GM18502 (cell line): ENCODE data around the gene IRF2.

Experiments used
- ATAC-seq: cut with Tn5 transposase; IDR thresholded peaks from one replicate; pipeline ENCODE4 v1.9.1; 2021; ENCODE audit warnings: mild to moderate bottlenecking; ENCODE audit not compliant: unreplicated experiment, poor library complexity

IRF2 gene

GRCh38 chr4:184451726-184452125 is 22.6 kb downstream of the IRF2 start:
- no peak for ATAC-seq

DNA sequence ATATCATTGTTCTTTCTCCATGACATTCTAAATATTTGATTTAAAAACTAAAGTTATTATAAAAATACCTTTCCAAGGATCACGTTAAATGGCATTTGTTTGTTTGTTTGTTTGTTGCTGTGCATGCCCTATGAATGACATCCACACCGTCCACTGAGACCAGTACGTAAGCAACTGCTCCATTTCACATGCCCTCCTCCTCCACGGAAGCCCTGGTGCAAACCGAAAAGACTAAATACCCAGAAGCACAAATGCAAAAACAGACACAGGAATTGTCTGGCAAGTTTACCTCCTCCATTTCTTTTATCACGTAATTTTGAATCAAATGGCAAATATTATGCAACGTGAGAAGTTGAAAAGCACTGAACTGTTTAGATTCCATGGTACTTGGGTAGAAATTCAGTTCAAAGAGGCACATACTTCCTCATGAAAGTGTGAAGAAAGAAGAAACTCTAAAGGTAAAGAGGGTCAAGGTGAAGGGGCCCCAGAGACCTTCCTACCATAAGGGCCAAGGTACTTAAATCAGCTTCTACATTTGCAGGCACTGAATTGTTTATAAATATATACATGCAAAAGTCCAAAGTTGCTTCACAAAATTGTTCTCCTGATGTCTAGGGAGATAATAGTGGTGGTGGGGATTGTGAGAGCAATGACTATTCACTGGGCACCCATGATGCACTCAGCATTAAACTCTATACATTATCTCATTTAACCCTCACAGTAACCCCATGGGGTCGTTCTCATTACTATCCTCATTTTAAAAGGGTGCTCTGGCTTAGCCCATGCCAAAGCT is 23.4 kb downstream of the IRF2 start:
- ATAC-seq: no peak

GRCh38 chr4:184450045-184450444 is 24.3 kb downstream of the IRF2 start:
- no peak for ATAC-seq

DNA sequence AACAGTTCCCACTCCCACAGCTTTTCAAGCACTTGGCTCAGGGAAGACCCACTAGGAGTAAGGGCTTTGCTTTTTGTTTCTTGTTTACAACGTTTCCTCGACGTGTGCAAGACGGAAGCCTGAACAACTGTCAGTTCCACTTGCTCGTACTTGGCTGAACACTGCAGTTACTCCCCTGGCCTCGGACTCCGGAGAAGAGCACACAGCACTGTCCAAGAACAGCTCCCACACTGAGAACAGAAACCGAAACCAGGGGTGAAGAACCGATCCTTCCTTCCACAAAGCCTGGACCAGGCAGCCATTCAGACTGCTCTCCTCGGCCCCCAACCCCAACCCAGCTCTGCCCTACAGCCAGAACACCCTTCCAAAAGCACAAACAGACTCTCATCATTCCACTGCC is 25.5 kb downstream of the IRF2 start:
- ATAC-seq: peak; percentile 40

GRCh38 chr4:184448141-184448540 is 26.2 kb downstream of the IRF2 start:
- ATAC-seq: no peak

- ATAC-seq: no peak
Measured at GRCh38 chr4:184447664-184448063, 26.7 kb downstream of the IRF2 start.

GRCh38 chr4:184446132-184446658 is 28.2 kb downstream of the IRF2 start:
- no peak for ATAC-seq

DNA sequence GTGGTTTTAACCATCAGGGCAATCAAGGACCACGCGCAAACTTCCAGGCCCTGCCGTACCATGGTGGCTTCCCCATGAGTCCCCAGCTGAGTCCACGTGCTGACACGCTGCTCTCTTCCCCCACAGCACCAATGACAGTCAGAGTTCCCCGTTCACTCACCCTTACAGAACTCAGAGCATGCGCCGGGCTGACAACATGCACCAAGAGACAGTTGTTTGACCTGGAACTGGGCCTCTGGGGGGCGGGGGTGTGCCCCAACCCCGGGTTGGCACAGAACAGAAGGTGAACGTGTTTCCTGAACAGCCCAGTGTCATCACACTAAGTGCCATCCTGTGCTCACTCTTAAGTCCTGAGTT is 29.4 kb downstream of the IRF2 start:
- ATAC-seq: peak; percentile 69

DNA sequence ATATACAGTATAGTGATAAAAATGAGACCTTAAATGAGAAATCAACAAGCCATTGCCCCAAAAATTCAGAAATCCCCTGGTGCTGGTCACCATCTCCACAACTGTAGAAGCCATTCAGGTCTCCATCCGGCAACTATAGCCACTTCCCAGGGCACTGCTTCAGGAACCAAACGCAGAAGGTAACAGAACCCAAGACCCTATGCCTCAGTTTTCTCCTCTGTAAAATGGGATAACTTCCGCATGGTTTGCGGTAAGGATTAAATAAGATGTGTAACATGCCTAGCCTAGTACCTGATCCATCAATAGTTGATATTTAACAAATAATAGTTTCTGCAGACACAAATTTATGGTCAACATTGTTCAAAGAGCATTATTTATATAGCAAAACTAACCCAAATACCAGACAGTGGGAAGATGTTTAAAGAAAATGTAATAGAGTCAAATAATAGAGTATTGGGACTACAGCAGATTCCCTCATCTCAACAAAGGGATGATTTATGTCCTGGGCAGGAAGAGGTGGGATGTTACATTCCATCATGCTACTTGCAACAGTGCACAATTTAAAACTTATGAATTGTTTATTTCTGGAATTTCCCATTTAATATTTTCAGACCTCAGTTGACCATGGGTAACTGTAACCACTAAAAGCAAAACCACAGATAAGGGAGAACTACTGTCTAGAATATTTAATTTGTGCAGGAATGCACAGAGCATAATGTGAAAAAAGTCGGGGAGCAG is 30.0 kb downstream of the IRF2 start:
- ATAC-seq: peak; percentile 13

DNA sequence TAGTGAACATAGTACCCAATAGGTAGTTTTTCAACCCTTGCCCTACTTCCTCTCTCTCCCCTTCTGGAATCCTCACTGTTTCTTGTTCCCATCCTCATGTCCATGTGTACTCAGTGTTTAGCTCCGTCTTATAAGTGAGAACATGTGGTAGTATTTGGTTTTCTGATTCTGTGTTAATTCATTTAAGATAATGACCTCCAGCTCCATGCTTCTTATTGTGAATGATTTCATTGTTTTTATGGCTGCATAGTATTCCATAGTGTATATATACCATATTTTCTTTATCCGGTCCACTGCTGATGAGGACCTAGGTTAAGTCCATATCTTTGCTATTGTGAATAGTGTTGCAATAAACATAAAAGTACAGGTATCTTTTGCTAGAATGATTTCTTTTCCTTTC is 31.0 kb downstream of the IRF2 start:
- no peak for ATAC-seq

GRCh38 chr4:184442314-184442635 is 32.1 kb downstream of the IRF2 start:
- no peak for ATAC-seq

DNA sequence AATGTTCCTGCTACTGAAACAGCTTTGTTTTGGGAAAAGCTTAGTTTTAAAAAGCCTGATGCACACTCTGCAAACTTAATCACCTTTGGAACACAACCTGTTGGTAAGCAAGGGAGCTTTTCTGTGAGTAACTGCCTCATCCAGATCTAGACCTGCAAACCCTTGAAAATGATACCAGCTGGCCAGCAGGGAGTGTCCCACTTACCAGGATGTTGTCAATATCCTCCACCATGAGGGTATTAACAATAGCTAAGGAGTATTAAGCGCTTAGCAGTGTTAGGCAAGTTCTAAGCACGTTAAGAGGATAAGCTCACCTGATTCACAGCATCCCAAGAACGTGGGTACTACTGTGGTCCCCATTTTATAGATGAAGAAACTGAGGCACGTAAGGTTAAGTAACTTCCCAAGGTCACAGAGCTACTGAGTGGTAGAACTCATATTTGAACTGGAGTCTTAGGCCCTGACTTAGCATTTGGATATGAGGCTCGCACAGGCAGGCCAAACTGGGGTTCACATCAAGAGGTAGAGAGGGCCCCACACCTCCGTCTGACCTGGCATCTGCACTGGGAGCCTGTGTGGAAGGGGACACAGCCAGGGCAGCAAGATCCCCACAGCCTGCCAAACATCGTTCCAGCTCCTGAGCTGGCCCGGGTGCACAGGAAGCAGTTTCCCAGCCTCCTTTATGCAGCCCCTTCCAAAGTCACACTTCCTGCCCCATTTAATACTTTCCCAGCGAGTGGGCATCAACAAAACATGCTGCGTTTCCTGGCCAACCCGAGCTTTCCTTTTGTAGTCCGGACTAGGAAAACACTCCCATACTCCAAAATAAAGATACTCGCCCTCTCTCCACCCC is 32.7 kb downstream of the IRF2 start:
- no peak for ATAC-seq

- no peak for ATAC-seq
Measured at GRCh38 chr4:184440595-184441358, 33.6 kb downstream of the IRF2 start.

DNA sequence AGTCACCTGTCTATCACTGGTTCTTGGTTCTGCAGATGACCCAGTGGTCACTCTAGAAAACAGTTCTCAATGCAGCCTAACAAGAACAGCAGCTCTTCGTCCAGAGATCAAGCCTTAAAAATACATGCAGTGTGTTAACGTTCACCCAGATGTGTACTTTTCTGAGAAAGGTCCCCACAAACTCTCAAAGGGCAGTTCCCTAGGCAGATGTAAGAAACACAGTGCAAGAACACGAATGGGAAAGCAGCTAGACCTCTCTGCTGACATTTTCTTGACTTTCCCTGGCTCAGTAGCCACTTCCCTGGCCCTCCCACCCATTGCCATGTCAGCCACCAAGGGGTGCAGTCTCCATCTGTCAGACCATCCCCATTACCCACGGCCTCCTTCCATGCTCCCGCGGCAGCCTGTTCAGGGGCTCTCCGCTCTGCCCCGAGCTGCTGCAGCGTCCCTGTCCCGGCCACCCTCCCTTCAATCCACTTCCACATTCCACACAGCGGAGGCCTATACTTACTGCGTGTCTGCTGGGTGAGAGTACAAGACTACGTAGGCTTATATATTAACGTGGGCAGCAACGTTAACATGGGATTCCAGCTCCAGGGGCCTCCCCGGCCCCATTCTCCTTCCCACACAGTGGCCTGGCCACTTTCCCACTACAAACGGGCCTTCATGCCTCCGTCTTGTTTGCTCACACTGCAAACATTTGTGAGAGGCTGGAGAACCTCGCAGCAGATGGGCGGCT is 34.3 kb downstream of the IRF2 start:
- ATAC-seq: no peak

- ATAC-seq: no peak
Measured at GRCh38 chr4:184439386-184439785, 35.0 kb downstream of the IRF2 start.

GRCh38 chr4:184438375-184438774 is 36.0 kb downstream of the IRF2 start:
- ATAC-seq: no peak

- no peak for ATAC-seq
Measured at GRCh38 chr4:184437565-184438265, 36.6 kb downstream of the IRF2 start.

DNA sequence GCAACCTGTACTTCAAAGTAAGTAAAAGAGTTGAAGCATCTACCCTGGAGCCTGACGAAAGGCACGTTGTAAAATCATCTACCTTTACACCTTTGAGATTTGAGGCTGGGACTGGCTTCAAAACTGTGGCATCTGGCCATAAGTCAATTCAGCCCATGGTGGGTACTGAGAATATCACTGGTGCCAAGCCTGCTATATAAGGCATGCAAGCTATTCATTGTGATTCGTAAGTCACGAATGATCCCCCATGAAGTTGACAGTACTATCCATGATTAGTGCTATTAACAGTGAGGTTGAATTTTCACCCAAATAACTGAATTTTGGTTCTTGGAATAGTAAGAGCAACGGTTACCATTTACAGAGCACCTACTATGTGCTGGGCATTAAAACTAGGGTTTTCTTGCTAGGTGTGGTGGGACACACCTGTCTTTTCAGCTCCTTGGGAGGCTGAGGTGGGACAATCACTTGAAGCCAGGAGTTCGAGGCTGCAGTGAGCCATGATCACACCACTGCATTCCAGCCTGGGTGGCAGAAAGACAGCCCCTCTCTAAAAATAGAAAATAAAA is 39.8 kb downstream of the IRF2 start:
- no peak for ATAC-seq

DNA sequence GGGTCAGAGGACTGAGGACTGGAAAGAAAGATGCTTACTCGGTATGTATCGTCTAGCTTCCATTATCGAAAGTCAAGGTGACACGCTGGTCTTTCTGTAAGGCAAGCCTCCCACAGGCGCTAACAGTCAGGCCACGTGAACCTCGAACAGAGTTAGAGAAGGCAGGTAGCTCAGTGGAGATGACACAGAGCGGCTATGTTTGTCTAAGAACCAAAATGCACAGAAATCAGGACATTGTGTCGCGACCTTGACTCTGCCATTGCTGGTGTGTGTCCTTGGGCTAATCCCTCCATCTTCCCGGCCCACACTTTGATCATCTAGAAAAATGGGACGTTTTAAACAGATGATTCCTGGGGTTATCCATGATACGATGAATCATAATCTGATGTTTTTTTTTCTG is 40.3 kb downstream of the IRF2 start:
- no peak for ATAC-seq
